ENCODE results near the gene OGFR.

OGFR gene

GRCh38 chr20:62816031-62816883, 11.6 kb downstream of the OGFR start:
- DNase-seq = no peak

- DNase-seq = no peak
Measured at GRCh38 chr20:62816884-62817873, 12.5 kb downstream of the OGFR start, which contains the start of gene COL9A3. Gene COL9A3 (plus strand): TSS chr20:62817050. CDS start chr20:62817065, 15 bp downstream.

- DNase-seq = no peak
Measured at GRCh38 chr20:62817975-62818591, 13.4 kb downstream of the OGFR start.

GRCh38 chr20:62818592-62819493, 14.2 kb downstream of the OGFR start:
- DNase-seq = no peak

- DNase-seq = no peak
Measured at GRCh38 chr20:62819494-62820174, 15.0 kb downstream of the OGFR start.

- DNase-seq = no peak
Measured at GRCh38 chr20:62820208-62820961, 15.8 kb downstream of the OGFR start.

- no peak for DNase-seq
Measured at GRCh38 chr20:62820962-62821725, 16.5 kb downstream of the OGFR start.

GRCh38 chr20:62821726-62822210, 17.1 kb downstream of the OGFR start:
- no peak for DNase-seq

- no peak for DNase-seq
Measured at GRCh38 chr20:62822239-62822787, 17.7 kb downstream of the OGFR start.

GRCh38 chr20:62822788-62823651, 18.4 kb downstream of the OGFR start:
- DNase-seq = peak; percentile 69

- no peak for DNase-seq
Measured at GRCh38 chr20:62823688-62824475, 19.2 kb downstream of the OGFR start.

- peak; percentile 66 for DNase-seq
Measured at GRCh38 chr20:62824476-62825332, 20.1 kb downstream of the OGFR start.

GRCh38 chr20:62825333-62825985, 20.8 kb downstream of the OGFR start:
- no peak for DNase-seq

GRCh38 chr20:62825986-62826645, 21.5 kb downstream of the OGFR start:
- no peak for DNase-seq

GRCh38 chr20:62826646-62827310, 22.1 kb downstream of the OGFR start:
- DNase-seq = no peak

Measured in stimulated activated CD4-positive, alpha-beta T cell treated with anti-CD3 and anti-CD28 coated beads, Interleukin-15, amount 100 ng/mL, for 24 hours (primary cell).